Vagina (tissue), 2 donors: ENCODE results near the gene GALNT17. TPM values are rescaled to one million over a fixed set of nuclear protein-coding genes. Genes with fewer than 3 reads are reported as not detected.

ENCODE experiments used
- DNase-seq, 2 donors: peaks; one replicate each; pipeline ENCODE4 v3.0.0-alpha.2; 2017; ENCODE audit errors: extremely low spot score in 2 of 2
- H3K27ac ChIP-seq: fragments of 200-600 bp; sonication (generic); one replicate; pipeline ENCODE4 v1.5.1; 2019
- H3K27me3 ChIP-seq: fragments of 200-600 bp; sonication (generic); one replicate; pipeline ENCODE4 v1.5.1; 2019
- H3K36me3 ChIP-seq, 2 donors: fragments of 200-600 bp; sonication (generic); one replicate each; pipeline ENCODE4 v1.5.1; 2017 to 2019
- H3K4me1 ChIP-seq: fragments of 200-600 bp; sonication (generic); one replicate; pipeline ENCODE4 v1.5.1; 2019
- H3K4me3 ChIP-seq, 2 donors: fragments of 200-600 bp; sonication (generic); 1 replicate in 1 of 2; 2 replicates in 1 of 2; pipeline ENCODE4 v1.5.1; 2016 to 2019
- H3K9me3 ChIP-seq: fragments of 200-600 bp; sonication (generic); one replicate; pipeline ENCODE4 v1.5.1; 2019
- POLR2A ChIP-seq, 2 donors: fragments of 450-650 bp; IDR thresholded peaks; one replicate each; pipeline ENCODE4 v1.6.1; 2017; ENCODE audit warnings: antibody characterized with exemption in 2 of 2, mild to moderate bottlenecking in 2 of 2, moderate library complexity in 2 of 2
- POLR2AphosphoS5 ChIP-seq, 2 donors: sonication (generic); formaldehyde crosslinking; IDR thresholded peaks; one replicate each; pipeline ENCODE4 v1.9.0; 2017; ENCODE audit warnings: antibody characterized with exemption in 2 of 2, mild to moderate bottlenecking in 2 of 2, low read depth in 1 of 2; ENCODE audit not compliant: insufficient read depth in 1 of 2
- intact Hi-C: fragments of 100-400 bp; cut with DNase I; formaldehyde crosslinking; loops from one replicate; pipeline ENCODE4 v1.15.1; 2023
- total RNA-seq: library from RNA; depleted of rRNA; stranded (reverse); fragments of >200 nt; gene quantifications from one replicate; pipeline ENCODE4 v1.2.3, GENCODE V29; 2016
- TF ChIP-seq, protein P1 (sequence below), 3 experiments: fragments of 450-650 bp in 2 of 3; fragments of 200-600 bp in 1 of 3; sonication (generic) in 1 of 3; IDR thresholded peaks; one replicate each; pipeline ENCODE4 v1.5.1; 2017 to 2019; ENCODE audit warnings: antibody characterized with exemption in 3 of 3, mild to moderate bottlenecking in 2 of 3, moderate library complexity in 2 of 3

The GALNT17 gene
- total RNA-seq, 1 donor from 2014 or later, result 3.9 TPM

DNA sequence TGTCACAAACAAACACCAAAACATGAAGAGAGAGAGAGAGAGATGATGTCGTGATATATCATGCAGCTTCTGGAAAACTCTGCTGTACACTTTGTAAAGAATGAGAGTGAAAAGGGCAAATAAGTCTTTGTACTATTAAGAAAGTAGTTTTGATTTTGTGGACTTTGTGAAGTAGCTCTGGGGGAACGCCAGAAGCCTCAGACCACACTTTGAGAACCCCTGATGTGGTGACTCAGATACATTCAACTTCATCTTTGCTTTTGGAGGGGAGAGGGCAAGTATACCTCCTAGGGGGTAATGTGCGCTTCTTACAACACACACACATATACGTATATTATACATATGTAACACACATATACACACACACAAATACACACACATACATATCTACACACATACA lies 84.3 kb downstream of the GALNT17 start:
- no peak overlapping the region for H3K27ac ChIP-seq
- intact Hi-C loops, result no loop called here
- TF ChIP-seq, protein P1, sequence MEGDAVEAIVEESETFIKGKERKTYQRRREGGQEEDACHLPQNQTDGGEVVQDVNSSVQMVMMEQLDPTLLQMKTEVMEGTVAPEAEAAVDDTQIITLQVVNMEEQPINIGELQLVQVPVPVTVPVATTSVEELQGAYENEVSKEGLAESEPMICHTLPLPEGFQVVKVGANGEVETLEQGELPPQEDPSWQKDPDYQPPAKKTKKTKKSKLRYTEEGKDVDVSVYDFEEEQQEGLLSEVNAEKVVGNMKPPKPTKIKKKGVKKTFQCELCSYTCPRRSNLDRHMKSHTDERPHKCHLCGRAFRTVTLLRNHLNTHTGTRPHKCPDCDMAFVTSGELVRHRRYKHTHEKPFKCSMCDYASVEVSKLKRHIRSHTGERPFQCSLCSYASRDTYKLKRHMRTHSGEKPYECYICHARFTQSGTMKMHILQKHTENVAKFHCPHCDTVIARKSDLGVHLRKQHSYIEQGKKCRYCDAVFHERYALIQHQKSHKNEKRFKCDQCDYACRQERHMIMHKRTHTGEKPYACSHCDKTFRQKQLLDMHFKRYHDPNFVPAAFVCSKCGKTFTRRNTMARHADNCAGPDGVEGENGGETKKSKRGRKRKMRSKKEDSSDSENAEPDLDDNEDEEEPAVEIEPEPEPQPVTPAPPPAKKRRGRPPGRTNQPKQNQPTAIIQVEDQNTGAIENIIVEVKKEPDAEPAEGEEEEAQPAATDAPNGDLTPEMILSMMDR (IDR thresholded peaks at IDR 0.05), result no peak
- TF ChIP-seq POLR2A (IDR thresholded peaks at IDR 0.05) (no peak), POLR2AphosphoS5 (IDR thresholded peaks at IDR 0.05; ENCODE audit: insufficient read depth in 1 of 2, low read depth in 1 of 2) (no peak)

DNA sequence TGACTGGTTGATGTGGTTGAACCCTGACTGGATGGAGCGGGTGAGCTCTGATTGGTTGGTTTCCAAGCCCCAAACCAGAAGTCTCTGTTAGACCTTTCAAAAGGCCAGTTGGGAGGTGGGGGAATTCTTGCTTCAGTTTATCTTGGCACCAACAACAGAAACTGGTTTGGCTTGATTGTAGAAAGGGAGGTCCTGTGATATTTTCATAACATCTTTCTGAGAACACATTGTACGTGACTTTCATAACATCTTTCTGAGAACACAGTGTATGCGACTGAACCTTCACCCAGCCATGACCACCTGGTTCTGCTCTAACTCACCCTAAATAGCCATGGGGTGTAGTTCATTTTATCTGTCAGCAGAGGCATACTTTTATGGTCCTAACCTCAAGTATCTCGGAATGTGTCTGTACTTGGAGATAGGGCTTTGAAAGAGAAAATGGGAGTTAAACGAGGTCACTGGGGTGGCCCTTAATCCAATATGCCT lies 88.3 kb downstream of the GALNT17 start:
- no peak overlapping the region for H3K27ac ChIP-seq
- intact Hi-C loops, result no loop called here
- no peak for TF ChIP-seq POLR2A (IDR thresholded peaks at IDR 0.05)
- H3K4me1 ChIP-seq, result no peaks in the 10 kb centered on the region
- no peaks in the 10 kb centered on the region for H3K36me3 ChIP-seq
- no peaks in the 10 kb centered on the region for H3K27me3 ChIP-seq
- H3K9me3 ChIP-seq, result no peaks in the 10 kb centered on the region
- DNase-seq, result no peak
- no peak overlapping the region for H3K4me3 ChIP-seq

More for the DNA sequence above, 84.3 kb downstream of the GALNT17 start:
- Histone ChIP-seq H3K9me3 (no peaks in the 10 kb centered on the region), H3K4me1 (no peaks in the 10 kb centered on the region), H3K27me3 (no peaks in the 10 kb centered on the region), H3K36me3 (no peaks in the 10 kb centered on the region), H3K4me3 (no peak overlapping the region)
- DNase-seq, result no peak

DNA sequence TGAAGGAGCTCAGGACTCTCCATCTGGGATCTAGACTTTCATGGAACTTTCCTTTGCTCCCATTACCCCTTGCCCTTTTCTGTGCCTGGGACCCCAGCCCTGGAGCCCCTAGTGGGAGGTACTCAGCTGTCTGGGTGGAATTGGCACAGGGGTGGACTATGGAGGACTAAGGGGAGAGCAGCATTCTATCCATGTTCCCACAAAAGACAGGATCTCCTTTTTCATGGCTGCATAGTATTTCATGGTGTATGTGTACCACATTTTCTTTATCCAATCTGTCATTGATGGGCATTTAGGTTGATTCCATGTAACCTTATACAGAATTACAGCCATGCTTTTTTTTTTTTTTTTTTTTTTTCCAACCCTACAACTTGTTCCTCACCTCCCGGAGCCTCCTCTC lies 89.1 kb downstream of the GALNT17 start:
- DNase-seq, result no peak
- no peaks in the 10 kb centered on the region for H3K9me3 ChIP-seq
- intact Hi-C loops, result no loop called here
- no peak overlapping the region for H3K27ac ChIP-seq
- no peaks in the 10 kb centered on the region for H3K36me3 ChIP-seq
- H3K4me1 ChIP-seq, result no peaks in the 10 kb centered on the region
- no peaks in the 10 kb centered on the region for H3K27me3 ChIP-seq
- no peak overlapping the region for H3K4me3 ChIP-seq
- no peak for TF ChIP-seq POLR2AphosphoS5 (IDR thresholded peaks at IDR 0.05; ENCODE audit: insufficient read depth in 1 of 2, low read depth in 1 of 2)

DNA sequence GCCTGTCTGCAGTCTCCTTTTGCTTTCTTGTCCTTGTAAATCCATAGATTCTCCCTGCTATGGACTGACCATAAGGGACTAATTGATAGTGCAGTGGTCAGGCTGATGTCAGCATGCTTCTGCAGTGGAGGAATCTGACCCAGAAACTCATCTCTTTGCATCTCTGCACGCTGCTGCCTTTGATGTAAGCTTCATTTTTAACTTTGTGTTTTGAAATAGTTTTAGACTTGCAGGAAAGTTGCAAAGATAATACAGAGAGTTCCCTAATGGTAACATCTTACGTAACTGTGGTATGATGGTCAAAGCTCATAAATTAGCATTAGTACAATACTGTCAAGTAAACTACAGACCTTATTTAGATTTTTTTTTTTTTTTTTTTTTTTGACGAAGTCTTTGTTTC lies 89.6 kb downstream of the GALNT17 start:
- Histone ChIP-seq H3K9me3 (no peaks in the 10 kb centered on the region), H3K27ac (no peak overlapping the region), H3K27me3 (no peaks in the 10 kb centered on the region), H3K4me1 (no peaks in the 10 kb centered on the region), H3K4me3 (no peak overlapping the region), H3K36me3 (no peaks in the 10 kb centered on the region)
- peak in 1 of 2 donors; percentile 35 for TF ChIP-seq POLR2AphosphoS5 (IDR thresholded peaks at IDR 0.05; ENCODE audit: insufficient read depth in 1 of 2, low read depth in 1 of 2)
- no peak for TF ChIP-seq POLR2A (IDR thresholded peaks at IDR 0.05)
- TF ChIP-seq, protein P1 (IDR thresholded peaks at IDR 0.05), result no peak
- intact Hi-C loops, result no loop called here
- no peak for DNase-seq

DNA sequence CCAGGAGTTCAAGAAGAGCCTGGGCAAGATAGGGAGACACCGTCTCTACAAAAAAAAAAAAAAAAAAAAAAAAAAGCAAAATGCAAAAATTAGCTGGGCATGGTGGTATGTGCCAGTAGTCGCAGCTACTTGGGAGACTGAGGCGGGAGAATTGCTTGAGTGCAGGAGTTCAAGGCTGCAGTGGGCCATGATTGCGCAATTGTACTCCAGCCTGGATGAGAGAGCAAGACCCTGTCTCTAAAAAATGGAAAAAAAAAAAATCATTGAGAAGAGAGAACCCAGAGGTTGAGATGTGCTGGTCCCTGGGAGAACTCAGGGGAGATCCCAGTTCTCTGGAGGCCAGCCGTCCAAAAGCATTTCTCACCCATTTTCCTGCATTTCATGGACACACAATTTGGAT lies 95.2 kb downstream of the GALNT17 start:
- no peak for DNase-seq
- no peaks in the 10 kb centered on the region for H3K27me3 ChIP-seq
- H3K4me1 ChIP-seq, result no peaks in the 10 kb centered on the region
- H3K9me3 ChIP-seq, result no peaks in the 10 kb centered on the region
- TF ChIP-seq, protein P1 (IDR thresholded peaks at IDR 0.05), result no peak
- TF ChIP-seq POLR2AphosphoS5 (IDR thresholded peaks at IDR 0.05; ENCODE audit: insufficient read depth in 1 of 2, low read depth in 1 of 2) (no peak), POLR2A (IDR thresholded peaks at IDR 0.05) (no peak)
- H3K4me3 ChIP-seq, result no peak overlapping the region
- H3K27ac ChIP-seq, result no peak overlapping the region
- H3K36me3 ChIP-seq, result no peaks in the 10 kb centered on the region
- intact Hi-C loops, result no loop called here

DNA sequence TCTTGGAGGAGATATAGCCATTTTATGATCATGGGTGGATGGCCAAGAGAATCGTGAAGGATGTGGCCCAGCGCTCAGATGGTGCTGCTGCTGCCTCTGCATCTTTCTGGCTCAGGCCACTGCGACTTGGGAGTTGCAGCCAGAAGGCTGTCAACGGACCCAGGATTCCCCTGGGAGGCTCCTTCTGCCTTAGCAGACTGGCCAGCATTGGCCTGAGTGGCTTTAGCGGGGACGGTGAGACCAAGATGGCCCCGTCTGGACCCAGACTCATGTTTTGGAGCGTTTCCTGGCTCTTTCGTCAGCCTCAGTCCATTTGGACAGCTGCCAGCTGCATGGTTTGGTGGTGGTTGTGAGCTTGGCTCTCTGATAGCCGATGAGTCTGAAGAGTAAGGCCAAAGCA lies 97.2 kb downstream of the GALNT17 start:
- Histone ChIP-seq H3K36me3 (no peaks in the 10 kb centered on the region), H3K4me1 (no peaks in the 10 kb centered on the region), H3K27ac (no peak overlapping the region), H3K9me3 (no peaks in the 10 kb centered on the region), H3K4me3 (no peak overlapping the region), H3K27me3 (no peaks in the 10 kb centered on the region)
- DNase-seq, result no peak
- TF ChIP-seq POLR2AphosphoS5 (IDR thresholded peaks at IDR 0.05; ENCODE audit: insufficient read depth in 1 of 2, low read depth in 1 of 2) (no peak), POLR2A (IDR thresholded peaks at IDR 0.05) (no peak)
- TF ChIP-seq, protein P1 (IDR thresholded peaks at IDR 0.05), result no peak
- intact Hi-C loops, result no loop called here
